Type B pancreatic cell (in vitro differentiated cells): ENCODE data around the gene PDLIM1. TPM values are rescaled to one million over a fixed set of nuclear protein-coding genes. Genes with fewer than 3 reads are reported as not detected.

ENCODE experiments used
- DNase-seq: peaks from one replicate; pipeline ENCODE4 v3.0.0; 2021; ENCODE audit warnings: mixed read lengths; ENCODE audit not compliant: unreplicated experiment; ENCODE audit errors: extremely low spot score
- H3K27ac Mint-ChIP-seq: 2 replicates; pipeline ENCODE4 v1.8.0; 2021; ENCODE audit warnings: mild to moderate bottlenecking, mixed read lengths
- H3K27me3 Mint-ChIP-seq: 2 replicates; pipeline ENCODE4 v1.8.0; 2021; ENCODE audit warnings: mixed read lengths
- H3K36me3 Mint-ChIP-seq: 2 replicates; pipeline ENCODE4 v1.8.0; 2021; ENCODE audit warnings: mixed read lengths
- H3K4me1 Mint-ChIP-seq: one replicate; pipeline ENCODE4 v1.8.0; 2021; ENCODE audit warnings: mixed read lengths; ENCODE audit not compliant: unreplicated experiment
- H3K4me3 Mint-ChIP-seq: 2 replicates; pipeline ENCODE4 v1.8.0; 2021; ENCODE audit warnings: mild to moderate bottlenecking, mixed read lengths
- H3K9me3 Mint-ChIP-seq: 2 replicates; pipeline ENCODE4 v1.8.0; 2021; ENCODE audit warnings: mixed read lengths
- total RNA-seq: library from RNA; stranded (reverse); gene quantifications from 2 replicates; pipeline ENCODE4 v1.2.1, GENCODE V29; 2021; ENCODE audit warnings: low replicate concordance
- TF ChIP-seq, protein P1 (sequence below): fragments of 200-600 bp; sonication (generic); conservative IDR thresholded peaks from 2 replicates; pipeline ENCODE4 v1.5.0; 2021; ENCODE audit warnings: antibody characterized with exemption, mild to moderate bottlenecking

The PDLIM1 gene
- total RNA-seq, 1 donor from 2014 or later: 171 TPM

DNA sequence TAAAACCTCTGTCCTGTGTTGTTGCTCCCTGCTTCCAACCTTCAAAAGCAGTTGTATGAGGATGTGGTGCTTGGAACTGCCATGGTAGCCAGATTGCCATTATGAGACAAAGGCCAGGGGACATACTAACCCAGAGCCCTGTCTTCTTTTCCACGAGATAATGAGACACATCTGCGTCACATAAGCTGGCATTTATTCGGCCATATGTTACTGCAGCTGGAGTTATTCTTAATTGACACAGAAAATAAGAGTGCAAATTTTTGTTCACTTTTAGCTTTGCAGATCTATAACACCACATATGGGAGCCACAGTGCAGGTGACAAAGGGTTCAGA, 15.5 kb upstream of the PDLIM1 start:
- Mint-ChIP-seq H3K27ac (peak overlapping the region; percentile 17), H3K36me3 (peaks cover 3% of the 10 kb centered on the region), H3K9me3 (no peaks in the 10 kb centered on the region), H3K4me3 (no peak overlapping the region), H3K4me1 (peaks cover 5% of the 10 kb centered on the region), H3K27me3 (peaks cover 4% of the 10 kb centered on the region)
- TF ChIP-seq, protein P1, sequence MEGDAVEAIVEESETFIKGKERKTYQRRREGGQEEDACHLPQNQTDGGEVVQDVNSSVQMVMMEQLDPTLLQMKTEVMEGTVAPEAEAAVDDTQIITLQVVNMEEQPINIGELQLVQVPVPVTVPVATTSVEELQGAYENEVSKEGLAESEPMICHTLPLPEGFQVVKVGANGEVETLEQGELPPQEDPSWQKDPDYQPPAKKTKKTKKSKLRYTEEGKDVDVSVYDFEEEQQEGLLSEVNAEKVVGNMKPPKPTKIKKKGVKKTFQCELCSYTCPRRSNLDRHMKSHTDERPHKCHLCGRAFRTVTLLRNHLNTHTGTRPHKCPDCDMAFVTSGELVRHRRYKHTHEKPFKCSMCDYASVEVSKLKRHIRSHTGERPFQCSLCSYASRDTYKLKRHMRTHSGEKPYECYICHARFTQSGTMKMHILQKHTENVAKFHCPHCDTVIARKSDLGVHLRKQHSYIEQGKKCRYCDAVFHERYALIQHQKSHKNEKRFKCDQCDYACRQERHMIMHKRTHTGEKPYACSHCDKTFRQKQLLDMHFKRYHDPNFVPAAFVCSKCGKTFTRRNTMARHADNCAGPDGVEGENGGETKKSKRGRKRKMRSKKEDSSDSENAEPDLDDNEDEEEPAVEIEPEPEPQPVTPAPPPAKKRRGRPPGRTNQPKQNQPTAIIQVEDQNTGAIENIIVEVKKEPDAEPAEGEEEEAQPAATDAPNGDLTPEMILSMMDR: no peak
- no peak for DNase-seq

DNA sequence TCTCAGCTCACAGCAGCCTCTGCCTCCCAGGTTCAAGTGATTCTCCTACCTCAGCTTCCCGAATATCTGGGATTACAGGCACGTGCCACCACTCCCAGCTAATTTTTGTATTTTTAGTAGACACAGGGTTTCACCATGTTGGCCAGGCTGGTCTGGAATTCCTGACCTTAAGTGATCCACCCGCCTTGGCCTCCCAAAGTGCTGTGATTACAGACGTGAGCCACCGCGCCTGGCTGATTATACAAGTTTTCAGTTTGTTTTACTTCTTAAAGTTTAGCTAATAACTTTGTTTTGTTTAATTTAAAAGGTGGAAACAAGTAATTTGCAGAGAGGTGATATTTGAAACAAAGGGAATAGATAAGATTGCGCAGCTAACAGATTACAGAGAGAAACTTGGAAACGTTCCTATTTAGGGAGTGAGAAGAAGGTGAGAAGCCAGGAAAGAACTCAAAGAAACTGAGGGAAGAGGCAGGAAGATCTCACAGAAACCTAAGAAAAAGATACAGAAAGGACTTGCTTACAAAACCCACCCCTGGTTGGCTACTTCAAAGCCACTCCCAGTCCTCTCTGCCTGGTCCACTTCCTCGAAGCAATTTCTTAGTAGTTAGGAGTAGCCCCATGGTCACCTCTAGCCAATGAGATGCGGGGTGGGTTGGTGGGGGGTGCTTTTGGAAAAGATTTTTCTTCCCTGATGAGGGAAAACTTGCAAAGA, 15.0 kb upstream of the PDLIM1 start:
- TF ChIP-seq, protein P1: no peak
- Mint-ChIP-seq H3K27ac (peak overlapping the region; percentile 17), H3K36me3 (peaks cover 3% of the 10 kb centered on the region), H3K9me3 (no peaks in the 10 kb centered on the region), H3K4me1 (peaks cover 5% of the 10 kb centered on the region), H3K27me3 (peaks cover 4% of the 10 kb centered on the region), H3K4me3 (no peak overlapping the region)
- DNase-seq: no peak

DNA sequence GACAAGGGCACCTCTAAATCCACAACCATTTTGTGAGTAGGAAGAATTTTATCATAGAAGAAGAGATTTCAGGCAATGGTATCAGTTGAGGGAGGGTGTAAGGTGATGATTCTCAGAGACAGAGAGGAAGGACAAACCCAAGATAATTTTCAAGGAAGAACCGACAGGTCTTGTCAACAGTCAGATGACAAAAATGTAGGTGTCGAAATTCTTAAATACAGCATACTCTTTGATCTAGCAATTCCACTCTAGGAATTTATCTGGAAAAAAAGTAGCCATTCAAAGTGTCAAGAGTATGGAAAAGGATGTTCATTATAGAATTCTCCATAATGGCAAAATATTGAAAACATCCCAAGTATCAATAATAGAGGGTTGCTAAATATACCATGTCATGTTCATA, 14.2 kb upstream of the PDLIM1 start:
- Mint-ChIP-seq H3K4me1 (peaks cover 5% of the 10 kb centered on the region), H3K9me3 (no peaks in the 10 kb centered on the region), H3K36me3 (no peaks in the 10 kb centered on the region), H3K27me3 (peaks cover 4% of the 10 kb centered on the region), H3K4me3 (no peak overlapping the region), H3K27ac (no peak overlapping the region)
- TF ChIP-seq, protein P1: no peak
- DNase-seq: no peak

DNA sequence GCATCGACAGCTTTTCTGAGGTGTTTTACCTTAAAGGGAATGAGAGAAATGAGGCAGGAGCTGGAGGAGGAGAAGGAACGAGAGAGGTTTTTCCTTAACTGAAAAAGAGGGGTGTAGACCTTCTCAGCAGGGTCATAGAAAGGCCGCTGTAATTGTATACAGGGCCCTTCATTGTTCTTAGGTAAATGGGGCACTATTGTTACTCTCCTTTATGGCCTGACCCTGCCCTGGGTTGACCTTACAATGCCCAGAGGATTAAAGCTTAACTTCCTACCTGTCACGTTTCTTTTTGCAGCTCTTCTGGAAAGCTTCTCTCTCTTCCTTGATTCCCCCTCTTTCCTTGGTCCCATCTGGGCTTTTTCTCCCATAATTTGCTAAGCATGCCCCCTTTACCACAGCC, 13.7 kb upstream of the PDLIM1 start:
- H3K9me3 Mint-ChIP-seq: no peaks in the 10 kb centered on the region

DNA sequence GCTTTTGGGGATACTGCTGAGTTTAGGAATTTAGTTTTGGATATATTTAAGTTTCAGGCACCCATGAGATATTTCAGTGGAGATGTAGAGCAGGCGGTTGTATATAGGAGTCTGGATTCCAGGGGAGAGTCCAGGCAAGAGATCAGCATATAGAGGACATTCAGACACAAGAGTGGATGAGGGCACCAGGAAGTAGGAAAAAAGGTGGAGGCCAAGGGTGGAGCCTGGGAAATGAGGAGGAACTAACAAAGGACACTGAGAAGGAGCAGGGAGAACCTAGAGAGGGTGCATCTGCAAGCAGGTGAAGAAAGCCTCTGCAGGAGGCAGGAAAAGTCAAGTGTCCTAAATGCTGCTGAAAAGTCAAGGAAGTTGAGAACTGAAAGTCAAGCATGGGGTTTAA, 13.1 kb upstream of the PDLIM1 start:
- TF ChIP-seq, protein P1: no peak
- H3K4me1 Mint-ChIP-seq: peaks cover 5% of the 10 kb centered on the region
- H3K9me3 Mint-ChIP-seq: no peaks in the 10 kb centered on the region
- H3K27ac Mint-ChIP-seq: no peak overlapping the region
- no peak overlapping the region for H3K4me3 Mint-ChIP-seq
- peaks cover 4% of the 10 kb centered on the region for H3K27me3 Mint-ChIP-seq
- H3K36me3 Mint-ChIP-seq: no peaks in the 10 kb centered on the region
- no peak for DNase-seq

More for the DNA sequence above, 13.7 kb upstream of the PDLIM1 start:
- TF ChIP-seq, protein P1: no peak
- Mint-ChIP-seq H3K36me3 (no peaks in the 10 kb centered on the region), H3K27ac (no peak overlapping the region), H3K4me3 (no peak overlapping the region), H3K27me3 (peaks cover 4% of the 10 kb centered on the region), H3K4me1 (peaks cover 5% of the 10 kb centered on the region)
- DNase-seq: no peak
